HG03280 (cell line): Measurements from ENCODE around the gene COL9A1.

Source experiments
- ATAC-seq: cut with Tn5 transposase; IDR thresholded peaks from one replicate; pipeline ENCODE4 v1.9.1; 2021; ENCODE audit warnings: mild to moderate bottlenecking, moderate library complexity; ENCODE audit not compliant: unreplicated experiment

The COL9A1 gene

GRCh38 chr6:70289299-70289698 lies 13.6 kb downstream of the COL9A1 start:
- ATAC-seq: no peak

- no peak for ATAC-seq
Measured at GRCh38 chr6:70286905-70287304, 16.0 kb downstream of the COL9A1 start.

- no peak for ATAC-seq
Measured at GRCh38 chr6:70285201-70285600, 17.7 kb downstream of the COL9A1 start.

- no peak for ATAC-seq
Measured at GRCh38 chr6:70282919-70283461, 19.9 kb downstream of the COL9A1 start.

GRCh38 chr6:70282312-70282918 lies 20.5 kb downstream of the COL9A1 start:
- no peak for ATAC-seq

- ATAC-seq: no peak
Measured at GRCh38 chr6:70281923-70282311, 21.0 kb downstream of the COL9A1 start.

- ATAC-seq: no peak
Measured at GRCh38 chr6:70280400-70280853, 22.5 kb downstream of the COL9A1 start.

- no peak for ATAC-seq
Measured at GRCh38 chr6:70277470-70277869, 25.4 kb downstream of the COL9A1 start.

- ATAC-seq: no peak
Measured at GRCh38 chr6:70274338-70274737, 28.5 kb downstream of the COL9A1 start.

- ATAC-seq: no peak
Measured at GRCh38 chr6:70272071-70272470, 30.8 kb downstream of the COL9A1 start.

GRCh38 chr6:70270287-70271005 lies 32.4 kb downstream of the COL9A1 start:
- ATAC-seq: no peak

GRCh38 chr6:70266142-70266541 lies 36.7 kb downstream of the COL9A1 start:
- no peak for ATAC-seq

- ATAC-seq: no peak
Measured at GRCh38 chr6:70264306-70264705, 38.6 kb downstream of the COL9A1 start.

- ATAC-seq: no peak
Measured at GRCh38 chr6:70258483-70258882, 44.4 kb downstream of the COL9A1 start.

- no peak for ATAC-seq
Measured at GRCh38 chr6:70257768-70258273, 45.1 kb downstream of the COL9A1 start.

GRCh38 chr6:70254784-70255183 lies 48.1 kb downstream of the COL9A1 start:
- ATAC-seq: no peak

- ATAC-seq: no peak
Measured at GRCh38 chr6:70253923-70254322, 49.0 kb downstream of the COL9A1 start.

- ATAC-seq: no peak
Measured at GRCh38 chr6:70252604-70253003, 50.3 kb downstream of the COL9A1 start.

GRCh38 chr6:70246118-70246517 lies 56.8 kb downstream of the COL9A1 start:
- no peak for ATAC-seq

GRCh38 chr6:70241991-70242420 lies 60.9 kb downstream of the COL9A1 start:
- no peak for ATAC-seq

GRCh38 chr6:70241031-70241430 lies 61.9 kb downstream of the COL9A1 start:
- no peak for ATAC-seq

GRCh38 chr6:70236343-70236742 lies 66.5 kb downstream of the COL9A1 start:
- no peak for ATAC-seq
